Tibial nerve (tissue), 4 donors: ENCODE measurements around the gene FBXW9. TPM values are rescaled to one million over a fixed set of nuclear protein-coding genes. Genes with fewer than 3 reads are reported as not detected.
"Not testable (repeated sequence)": the region's sequence is repeated elsewhere in the genome, so short reads cannot be mapped to it uniquely, and the experiment has no call there.

Experiments used
- DNase-seq, 2 donors: peaks; one replicate each; pipeline ENCODE4 v3.0.0-alpha.2; 2019; ENCODE audit warnings: low spot score in 2 of 2
- H3K27ac ChIP-seq, 4 donors: fragments of 200-600 bp; sonication (generic) in 3 of 4; one replicate each; pipeline ENCODE4 v1.5.1; 2017 to 2019; ENCODE audit warnings: mild to moderate bottlenecking in 1 of 4
- H3K27me3 ChIP-seq, 2 donors: fragments of 200-600 bp; sonication (generic) in 1 of 2; one replicate each; pipeline versions ENCODE4 v1.5.1 to v1.6.0; 2017 to 2019
- H3K36me3 ChIP-seq, 3 donors: fragments of 200-600 bp; sonication (generic); one replicate each; pipeline ENCODE4 v1.5.1; 2018 to 2019
- H3K4me1 ChIP-seq, 4 donors: fragments of 200-600 bp; sonication (generic) in 3 of 4; one replicate each; pipeline ENCODE4 v1.5.1; 2017 to 2019
- H3K4me3 ChIP-seq, 4 donors: fragments of 200-600 bp; sonication (generic) in 3 of 4; one replicate each; pipeline ENCODE4 v1.5.1; 2017 to 2019; ENCODE audit warnings: mild to moderate bottlenecking in 1 of 4, moderate library complexity in 1 of 4
- H3K9me3 ChIP-seq, 4 donors: fragments of 200-600 bp; sonication (generic) in 3 of 4; one replicate each; pipeline ENCODE4 v1.5.1; 2017 to 2019
- CTCF ChIP-seq, 5 experiments: fragments of 200-600 bp in 3 of 5; fragments of 450-650 bp in 2 of 5; sonication (generic) in 3 of 5; IDR thresholded peaks; one replicate each; pipeline ENCODE4 v1.5.1; 2016 to 2019; ENCODE audit warnings: antibody characterized with exemption in 5 of 5, mild to moderate bottlenecking in 3 of 5, moderate library complexity in 2 of 5
- EP300 ChIP-seq, 2 donors: sonication (generic); formaldehyde crosslinking; IDR thresholded peaks; one replicate each; pipeline ENCODE4 v1.6.1; 2017; ENCODE audit warnings: antibody characterized with exemption in 2 of 2, mild to moderate bottlenecking in 1 of 2
- POLR2A ChIP-seq, 2 donors: fragments of 450-650 bp; IDR thresholded peaks; one replicate each; pipeline ENCODE4 v1.6.1; 2017; ENCODE audit warnings: antibody characterized with exemption in 2 of 2, mild to moderate bottlenecking in 2 of 2, moderate library complexity in 2 of 2
- WGBS, 2 donors: methylation state at CpG; one replicate each; pipeline ENCODE4 v1.1.5; 2018; 5-methylcytosine and 5-hydroxymethylcytosine counted together
- total RNA-seq, 4 donors: library from RNA; depleted of rRNA; stranded (reverse); fragments of >200 nt; gene quantifications; one replicate each; pipeline ENCODE4 v1.1.0, GENCODE V29; 2016

FBXW9 gene
- total RNA-seq, 4 donors from 2014 or later: 1.2 to 7.5 (median 5.7) TPM

- no peak for TF ChIP-seq POLR2A (IDR thresholded peaks at IDR 0.05)
- TF ChIP-seq EP300 (IDR thresholded peaks at IDR 0.05): no peak
- no peak for TF ChIP-seq CTCF (IDR thresholded peaks at IDR 0.05)
- no peaks in the 10 kb centered on the region for H3K9me3 ChIP-seq
- H3K27ac ChIP-seq: peak overlapping the region; percentile 89 to 97 (median 94)
- peaks cover 0 to 31% (median 0%) of the 10 kb centered on the region in 3 donors for H3K36me3 ChIP-seq
- H3K27me3 ChIP-seq: no peaks in the 10 kb centered on the region
- DNase-seq: no peak
- H3K4me1 ChIP-seq: peaks cover 0 to 58% (median 31%) of the 10 kb centered on the region in 4 donors
- WGBS, 2 donors: 3 to 9% methylated on average over 13 to 28 of the region's 59 CpGs
- peak overlapping the region; percentile 68 to 93 (median 79) for H3K4me3 ChIP-seq
Observed at GRCh38 chr19:12720851-12721655, 24.6 kb upstream of the FBXW9 start.

- DNase-seq: no peak
- TF ChIP-seq EP300 (IDR thresholded peaks at IDR 0.05): no peak
- WGBS, 2 donors: 86 to 87% methylated on average over 10 of the region's 10 CpGs
- H3K9me3 ChIP-seq: no peaks in the 10 kb centered on the region
- H3K4me3 ChIP-seq: peak overlapping the region in 3 of 4 donors; percentile 68 to 90 (median 68)
- H3K36me3 ChIP-seq: peaks cover 3 to 39% (median 4%) of the 10 kb centered on the region in 3 donors
- H3K27me3 ChIP-seq: no peaks in the 10 kb centered on the region
- peak overlapping the region in 3 of 4 donors; percentile 93 to 97 (median 94) for H3K27ac ChIP-seq
- H3K4me1 ChIP-seq: peaks cover 0 to 58% (median 31%) of the 10 kb centered on the region in 4 donors
Observed at GRCh38 chr19:12720296-12720695, 23.9 kb upstream of the FBXW9 start.

- 93 to 94% methylated on average over 3 of the region's 3 CpGs for WGBS, 2 donors
- H3K27ac ChIP-seq: no peak overlapping the region
- no peak overlapping the region for H3K4me3 ChIP-seq
- peaks cover 0 to 30% (median 11%) of the 10 kb centered on the region in 4 donors for H3K4me1 ChIP-seq
- H3K9me3 ChIP-seq: no peaks in the 10 kb centered on the region
- peaks cover 8 to 80% (median 29%) of the 10 kb centered on the region in 3 donors for H3K36me3 ChIP-seq
- no peaks in the 10 kb centered on the region for H3K27me3 ChIP-seq
- no peak for TF ChIP-seq EP300 (IDR thresholded peaks at IDR 0.05)
- no peak for TF ChIP-seq POLR2A (IDR thresholded peaks at IDR 0.05)
- TF ChIP-seq CTCF (IDR thresholded peaks at IDR 0.05): no peak
- DNase-seq: no peak
Observed at GRCh38 chr19:12715929-12716328, 19.5 kb upstream of the FBXW9 start.

- Histone ChIP-seq H3K27me3 (no peaks in the 10 kb centered on the region), H3K27ac (no peak overlapping the region), H3K4me1 (peaks cover 0 to 22% (median 3%) of the 10 kb centered on the region in 4 donors), H3K36me3 (peaks cover 8 to 88% (median 32%) of the 10 kb centered on the region in 3 donors), H3K9me3 (no peaks in the 10 kb centered on the region), H3K4me3 (no peak overlapping the region)
- WGBS, 2 donors: 82 to 84% methylated on average over 11 of the region's 15 CpGs
- DNase-seq: no peak
- TF ChIP-seq EP300 (IDR thresholded peaks at IDR 0.05): no peak
- no peak for TF ChIP-seq POLR2A (IDR thresholded peaks at IDR 0.05)
- TF ChIP-seq CTCF (IDR thresholded peaks at IDR 0.05): no peak
Observed at GRCh38 chr19:12715102-12715501, 18.7 kb upstream of the FBXW9 start.

GRCh38 chr19:12713304-12713703 is 16.9 kb upstream of the FBXW9 start:
- not testable (repeated sequence) for H3K4me1 ChIP-seq, H3K9me3 ChIP-seq, H3K4me3 ChIP-seq, H3K27me3 ChIP-seq, DNase-seq, H3K27ac ChIP-seq
- WGBS, 2 donors: 95 to 96% methylated on average over 9 of the region's 9 CpGs
- H3K36me3 ChIP-seq: peaks cover 8 to 95% (median 32%) of the 10 kb centered on the region in 3 donors

GRCh38 chr19:12712077-12712476 is 15.6 kb upstream of the FBXW9 start:
- H3K27me3 ChIP-seq, H3K9me3 ChIP-seq, H3K4me1 ChIP-seq, H3K4me3 ChIP-seq, DNase-seq, H3K27ac ChIP-seq: not testable (repeated sequence)
- WGBS, 2 donors: 38 to 57% methylated on average over 7 to 11 of the region's 14 CpGs
- peak in 3 of 5 experiments; percentile 15 to 37 (median 27) for TF ChIP-seq CTCF (IDR thresholded peaks at IDR 0.05)
- peaks cover 8 to 97% (median 32%) of the 10 kb centered on the region in 3 donors for H3K36me3 ChIP-seq
